NCI-H2107 treated with DMSO at 0.1 percent for 48 hours (cell line): ENCODE measurements around the gene KCNT1.

Experiments used
- DNase-seq: peaks from one replicate; lab custom pipeline; 2025; ENCODE audit not compliant: unreplicated experiment; lab: John Stamatoyannopoulos, UW

The KCNT1 gene

GRCh38 chr9:135762921-135763320 is 60.9 kb downstream of the KCNT1 start:
- DNase-seq: no peak

- no peak for DNase-seq
These were observed 61.9 kb downstream of the KCNT1 start for GRCh38 chr9:135763716-135764446.

GRCh38 chr9:135764731-135765130 is 62.7 kb downstream of the KCNT1 start:
- DNase-seq: no peak

GRCh38 chr9:135765416-135765815 is 63.4 kb downstream of the KCNT1 start:
- DNase-seq: no peak

- DNase-seq: no peak
These were observed 64.3 kb downstream of the KCNT1 start for GRCh38 chr9:135766251-135766650.

- DNase-seq: no peak
These were observed 64.7 kb downstream of the KCNT1 start for GRCh38 chr9:135766707-135767106.

GRCh38 chr9:135768516-135769218 is 66.7 kb downstream of the KCNT1 start:
- DNase-seq: no peak

- DNase-seq: peak; percentile 49
These were observed 67.7 kb downstream of the KCNT1 start for GRCh38 chr9:135769489-135770202.

GRCh38 chr9:135770203-135770535 is 68.2 kb downstream of the KCNT1 start:
- no peak for DNase-seq

GRCh38 chr9:135770771-135771170 is 68.8 kb downstream of the KCNT1 start:
- DNase-seq: no peak

GRCh38 chr9:135771401-135772051 is 69.5 kb downstream of the KCNT1 start:
- no peak for DNase-seq

GRCh38 chr9:135772056-135772646 is 70.2 kb downstream of the KCNT1 start:
- DNase-seq: no peak

- DNase-seq: no peak
These were observed 70.9 kb downstream of the KCNT1 start for GRCh38 chr9:135772702-135773493.

- no peak for DNase-seq
These were observed 71.7 kb downstream of the KCNT1 start for GRCh38 chr9:135773530-135774238.

GRCh38 chr9:135774239-135774747 is 72.3 kb downstream of the KCNT1 start:
- no peak for DNase-seq

GRCh38 chr9:135774794-135775525 is 73.0 kb downstream of the KCNT1 start:
- DNase-seq: no peak

- DNase-seq: no peak
These were observed 73.9 kb downstream of the KCNT1 start for GRCh38 chr9:135775911-135776310.

GRCh38 chr9:135776893-135777622 is 75.1 kb downstream of the KCNT1 start:
- no peak for DNase-seq
